Stimulated activated CD4-positive, alpha-beta T cell treated with anti-CD3 and anti-CD28 coated beads, Interleukin-1b, Interleukin-23, amount 100 ng/mL, for 48 hours (primary cell): ENCODE measurements around the gene GAK.
A peak's percentile ranks its signal among the peaks of the same experiment; 100 is the strongest.
"Not testable (repeated sequence)": the region's sequence is repeated elsewhere in the genome, so short reads cannot be mapped to it uniquely, and the experiment has no call there.

Source experiments
- DNase-seq: peaks from one replicate; pipeline ENCODE4 v3.0.0-alpha.2; 2020

The GAK gene

GRCh38 chr4:925171-925570 lies 6.9 kb downstream of the GAK start:
- no peak for DNase-seq

- peak; percentile 44 for DNase-seq
Measured at GRCh38 chr4:924107-925096, 7.7 kb downstream of the GAK start.

- DNase-seq = no peak
Measured at GRCh38 chr4:921830-922331, 10.2 kb downstream of the GAK start.

GRCh38 chr4:919004-919680 lies 13.0 kb downstream of the GAK start:
- not testable (repeated sequence) for DNase-seq

- DNase-seq = not testable (repeated sequence)
Measured at GRCh38 chr4:918591-918990, 13.5 kb downstream of the GAK start.

- no peak for DNase-seq
Measured at GRCh38 chr4:917992-918391, 14.1 kb downstream of the GAK start.

- DNase-seq = no peak
Measured at GRCh38 chr4:917466-917865, 14.7 kb downstream of the GAK start.

GRCh38 chr4:915595-915994 lies 16.5 kb downstream of the GAK start:
- DNase-seq = no peak

- no peak for DNase-seq
Measured at GRCh38 chr4:915041-915474, 17.1 kb downstream of the GAK start.

GRCh38 chr4:914531-914930 lies 17.6 kb downstream of the GAK start:
- no peak for DNase-seq

GRCh38 chr4:913280-913618 lies 18.9 kb downstream of the GAK start:
- DNase-seq = no peak

GRCh38 chr4:912548-913279 lies 19.4 kb downstream of the GAK start:
- DNase-seq = no peak

GRCh38 chr4:911871-912490 lies 20.1 kb downstream of the GAK start:
- DNase-seq = no peak

- DNase-seq = no peak
Measured at GRCh38 chr4:911221-911751, 20.8 kb downstream of the GAK start.

- DNase-seq = no peak
Measured at GRCh38 chr4:910366-911091, 21.6 kb downstream of the GAK start.

- no peak for DNase-seq
Measured at GRCh38 chr4:909821-910220, 22.3 kb downstream of the GAK start.

- no peak for DNase-seq
Measured at GRCh38 chr4:909131-909571, 23.0 kb downstream of the GAK start.

GRCh38 chr4:907691-908425 lies 24.3 kb downstream of the GAK start:
- no peak for DNase-seq

GRCh38 chr4:907103-907400 lies 25.1 kb downstream of the GAK start:
- DNase-seq = no peak

- no peak for DNase-seq
Measured at GRCh38 chr4:906339-907102, 25.6 kb downstream of the GAK start.
